HG03439 (cell line): ENCODE measurements around the gene IFNL3.
"Not testable (repeated sequence)": the region's sequence is repeated elsewhere in the genome, so short reads cannot be mapped to it uniquely, and the experiment has no call there.

ENCODE experiments used
- ATAC-seq: cut with Tn5 transposase; IDR thresholded peaks from one replicate; pipeline ENCODE4 v1.9.1; 2021; ENCODE audit warnings: mild to moderate bottlenecking, moderate library complexity; ENCODE audit not compliant: unreplicated experiment

Gene IFNL3

DNA sequence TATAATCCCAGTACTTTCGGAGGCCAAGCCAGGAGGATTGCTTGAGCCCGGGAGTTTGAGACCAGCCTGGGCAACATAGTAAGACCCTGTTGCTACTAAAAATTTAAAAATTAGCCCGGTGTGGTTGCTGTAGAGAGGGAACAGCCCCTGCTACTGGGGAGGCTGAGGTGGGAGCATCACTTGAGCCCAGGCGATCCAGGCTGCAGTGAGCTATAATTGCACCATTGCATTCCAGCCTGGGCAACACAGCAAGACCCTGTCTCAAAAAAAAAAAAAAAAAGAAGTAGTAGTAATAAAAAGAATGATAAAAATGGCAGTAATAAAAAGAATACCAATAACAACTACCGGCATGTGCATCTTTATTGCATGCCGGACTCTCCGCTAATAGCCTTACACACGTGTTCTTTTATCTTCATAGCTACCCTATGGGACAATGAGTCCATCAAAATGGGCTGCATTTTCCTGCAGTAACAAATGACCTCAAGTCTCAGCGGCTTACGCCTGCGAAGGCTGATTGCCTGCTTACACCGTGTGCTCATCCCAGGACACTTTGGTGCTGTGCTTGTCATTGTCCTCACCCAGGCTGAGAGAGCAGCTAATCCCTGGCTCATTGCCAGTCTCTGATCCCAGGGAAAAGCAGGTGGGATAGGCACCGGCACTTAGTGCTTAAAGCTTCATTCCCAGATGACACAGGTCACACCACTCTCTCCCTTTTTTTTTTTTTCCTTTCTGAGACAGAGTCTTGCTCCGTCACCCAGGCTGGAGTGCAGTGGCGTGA lies 26.4 kb downstream of the IFNL3 start:
- ATAC-seq: no peak

DNA sequence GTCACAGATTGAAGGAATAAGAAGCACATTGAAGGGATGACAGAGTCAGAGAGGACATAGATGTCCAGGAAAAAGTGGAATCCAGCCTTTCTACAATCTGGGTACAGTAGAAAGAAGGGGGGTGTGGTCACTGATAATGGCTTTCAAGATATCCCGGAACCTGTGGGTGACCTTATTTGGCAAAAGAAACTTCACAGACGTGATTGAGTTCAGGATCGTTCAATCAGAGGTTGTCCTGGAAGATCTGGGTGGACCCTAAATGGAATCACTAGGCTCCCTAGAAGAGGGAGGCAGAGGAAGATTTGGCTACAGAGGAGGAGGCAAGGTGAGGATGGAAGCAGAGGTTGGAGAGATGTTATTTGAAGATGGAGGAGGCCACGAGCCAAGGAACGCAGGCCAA lies 27.7 kb downstream of the IFNL3 start:
- ATAC-seq: no peak

DNA sequence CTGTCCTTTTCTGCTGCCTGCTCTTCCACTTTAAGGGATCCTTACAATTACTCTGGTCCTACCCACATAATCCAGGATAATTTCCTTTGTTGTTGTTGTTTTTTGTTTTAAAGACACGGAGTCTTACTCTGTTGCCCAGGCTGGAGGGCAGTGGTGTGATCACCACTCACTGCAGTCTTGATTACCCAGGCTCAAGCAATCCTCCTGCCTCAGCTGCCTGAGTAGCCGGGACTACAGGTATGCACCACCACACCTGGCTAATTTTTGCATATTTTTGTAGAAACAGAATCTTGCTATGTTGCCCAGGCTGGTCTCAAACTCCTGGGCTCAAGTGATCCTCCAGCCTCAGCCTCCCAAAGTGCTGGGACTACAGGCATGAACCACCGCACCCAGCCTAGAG lies 29.5 kb downstream of the IFNL3 start:
- ATAC-seq: not testable (repeated sequence)

DNA sequence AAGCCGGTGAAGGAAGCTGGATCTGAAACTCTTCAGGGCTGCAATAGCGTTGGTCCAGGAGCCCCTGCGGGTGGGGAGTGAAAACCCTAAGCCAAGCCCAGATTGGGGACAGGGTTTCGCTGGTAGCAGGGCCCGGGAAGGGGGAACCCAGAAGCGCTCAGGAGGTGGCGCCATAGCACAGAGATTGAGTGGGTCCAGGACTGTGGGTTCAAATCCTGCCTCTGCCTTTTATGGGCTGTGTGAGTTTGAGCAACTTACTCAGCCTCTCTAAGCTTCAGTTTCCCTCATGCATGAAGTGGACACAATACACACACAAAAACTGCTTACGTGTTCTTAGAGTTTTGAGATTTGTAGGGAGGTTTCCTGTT lies 32.4 kb downstream of the IFNL3 start:
- no peak for ATAC-seq

DNA sequence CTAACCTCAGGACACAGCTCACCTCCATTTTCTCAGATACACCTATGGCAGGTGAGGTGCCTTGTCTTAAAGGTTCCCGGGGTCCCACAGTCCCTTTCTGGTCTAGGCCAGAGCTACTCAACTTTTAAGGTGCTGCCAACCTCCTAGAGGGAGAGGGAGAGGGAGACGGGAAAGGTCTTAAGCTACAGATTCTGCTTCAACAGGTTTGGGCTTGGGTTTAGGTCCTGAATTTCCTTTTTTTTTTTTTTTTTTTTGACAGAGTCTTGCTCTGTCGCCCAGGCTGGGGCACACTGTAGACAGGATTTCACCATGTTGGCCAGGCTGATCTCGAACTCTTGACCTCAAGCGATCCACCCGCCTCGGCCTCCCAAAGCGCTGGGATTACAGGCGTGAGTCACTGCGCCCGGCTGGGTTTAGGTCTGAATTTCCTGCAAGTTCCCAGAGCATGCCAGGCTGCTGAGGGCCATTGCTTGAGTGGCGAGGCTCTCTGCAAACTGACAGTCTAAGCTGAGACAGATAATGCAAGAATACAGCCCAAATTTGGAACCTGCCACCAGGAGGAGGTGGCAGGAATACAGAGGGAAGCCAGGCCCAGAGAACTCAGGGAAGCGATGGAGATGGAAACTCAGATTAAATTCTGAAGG lies 33.0 kb downstream of the IFNL3 start:
- no peak for ATAC-seq

DNA sequence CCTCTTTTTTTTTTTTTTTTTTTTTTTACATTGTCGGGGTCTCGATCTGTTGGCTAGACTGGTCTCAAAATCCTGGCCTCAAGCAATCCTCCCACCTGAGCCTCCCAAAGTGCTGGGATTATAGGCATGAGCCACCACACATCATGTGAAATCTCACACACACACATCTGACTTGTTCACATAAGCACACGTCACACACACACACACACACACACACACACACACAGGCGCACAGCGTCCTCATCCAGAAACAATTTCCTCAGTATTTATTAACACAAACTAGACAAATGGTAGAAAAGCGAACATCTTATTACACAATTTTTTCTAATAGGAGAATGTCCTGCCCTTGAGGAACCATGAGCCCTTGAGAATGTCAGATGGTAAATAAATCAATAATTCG lies 35.6 kb downstream of the IFNL3 start:
- no peak for ATAC-seq

DNA sequence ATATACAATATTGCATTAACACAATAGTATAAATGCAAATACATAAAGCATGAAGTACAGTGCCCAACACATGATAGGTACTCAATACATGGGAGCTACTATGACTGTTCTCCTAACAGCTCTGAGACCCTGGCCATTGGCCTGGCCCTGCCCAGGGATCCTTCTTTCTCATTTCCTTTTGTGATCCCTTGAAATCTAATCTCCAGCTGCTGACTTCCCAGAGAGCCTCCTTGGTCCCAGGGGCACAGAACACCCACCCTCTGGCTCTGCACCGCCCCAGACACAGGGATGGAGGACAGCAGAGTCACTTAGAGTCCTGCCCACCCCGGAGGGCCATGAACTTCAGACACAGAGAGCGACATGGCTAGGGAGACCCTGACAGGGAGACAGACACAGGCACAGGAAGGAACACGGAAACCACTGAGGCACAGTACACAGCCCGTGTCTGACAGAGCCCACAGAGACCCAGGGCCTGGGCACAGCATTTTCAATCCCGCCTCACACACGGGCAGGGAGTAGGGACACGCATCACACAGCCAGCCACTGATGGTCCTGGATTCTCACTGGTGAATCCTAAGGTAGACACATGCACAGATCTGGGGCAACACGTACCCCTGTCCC lies 36.5 kb downstream of the IFNL3 start:
- ATAC-seq: no peak

DNA sequence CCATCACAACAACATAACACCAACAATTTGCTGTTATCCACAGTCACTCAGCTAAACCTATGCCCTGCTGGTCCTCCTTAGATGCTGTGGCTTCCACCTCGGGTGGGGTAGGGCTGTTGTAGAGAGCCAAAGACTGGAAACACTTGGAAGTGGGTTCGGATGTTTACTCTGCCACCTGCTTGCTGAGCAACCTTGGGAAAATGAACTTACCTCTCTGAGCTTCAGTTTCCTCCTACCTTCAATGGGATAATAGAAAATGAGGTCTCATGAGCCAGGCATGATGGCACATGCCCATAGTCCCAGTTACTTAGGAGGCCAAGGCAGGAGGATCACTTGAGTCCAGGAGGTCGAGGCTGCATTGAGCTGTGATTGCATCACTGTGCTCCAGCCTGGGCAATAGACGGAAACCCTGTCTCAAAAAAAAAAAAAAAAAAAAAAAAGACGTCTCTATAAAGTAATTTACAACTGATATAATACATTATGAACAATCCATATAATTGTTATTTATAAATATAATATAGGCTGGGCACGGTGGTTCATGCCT lies 37.4 kb downstream of the IFNL3 start:
- no peak for ATAC-seq

DNA sequence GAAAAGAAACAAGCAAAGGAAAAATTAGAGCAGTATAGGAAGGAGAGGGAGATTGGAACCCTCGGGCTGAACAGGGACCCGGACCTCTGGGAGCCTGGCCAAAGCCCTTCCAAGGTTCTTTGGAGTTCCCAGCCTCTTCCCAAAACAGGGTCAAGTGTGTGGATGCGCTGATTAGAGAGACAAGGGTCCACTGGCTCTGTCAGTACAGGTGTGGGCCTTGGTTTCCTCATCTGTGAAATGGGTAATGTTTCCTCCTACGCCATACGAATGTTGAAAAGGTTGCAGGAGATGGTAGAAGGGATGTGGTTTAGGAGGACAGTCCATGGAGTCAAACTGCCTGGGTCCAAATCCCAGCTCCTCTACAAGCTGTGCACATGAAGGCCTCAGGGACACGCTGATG lies 38.7 kb downstream of the IFNL3 start:
- no peak for ATAC-seq

DNA sequence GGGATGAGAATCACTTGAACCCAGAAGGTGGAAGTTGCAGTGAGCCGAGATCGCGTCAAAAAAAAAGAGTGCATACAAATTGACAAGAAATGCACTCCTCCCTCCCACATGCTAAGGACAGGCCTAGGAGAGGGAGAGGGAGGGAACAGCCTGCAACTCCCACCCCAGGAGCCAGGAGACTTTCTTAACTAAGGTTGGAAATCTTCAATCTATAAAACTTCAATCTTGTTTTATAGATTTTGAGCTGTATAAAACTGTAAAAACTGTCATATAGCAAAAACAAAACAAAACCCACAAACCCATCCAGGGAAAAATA lies 39.4 kb downstream of the IFNL3 start:
- ATAC-seq: no peak

DNA sequence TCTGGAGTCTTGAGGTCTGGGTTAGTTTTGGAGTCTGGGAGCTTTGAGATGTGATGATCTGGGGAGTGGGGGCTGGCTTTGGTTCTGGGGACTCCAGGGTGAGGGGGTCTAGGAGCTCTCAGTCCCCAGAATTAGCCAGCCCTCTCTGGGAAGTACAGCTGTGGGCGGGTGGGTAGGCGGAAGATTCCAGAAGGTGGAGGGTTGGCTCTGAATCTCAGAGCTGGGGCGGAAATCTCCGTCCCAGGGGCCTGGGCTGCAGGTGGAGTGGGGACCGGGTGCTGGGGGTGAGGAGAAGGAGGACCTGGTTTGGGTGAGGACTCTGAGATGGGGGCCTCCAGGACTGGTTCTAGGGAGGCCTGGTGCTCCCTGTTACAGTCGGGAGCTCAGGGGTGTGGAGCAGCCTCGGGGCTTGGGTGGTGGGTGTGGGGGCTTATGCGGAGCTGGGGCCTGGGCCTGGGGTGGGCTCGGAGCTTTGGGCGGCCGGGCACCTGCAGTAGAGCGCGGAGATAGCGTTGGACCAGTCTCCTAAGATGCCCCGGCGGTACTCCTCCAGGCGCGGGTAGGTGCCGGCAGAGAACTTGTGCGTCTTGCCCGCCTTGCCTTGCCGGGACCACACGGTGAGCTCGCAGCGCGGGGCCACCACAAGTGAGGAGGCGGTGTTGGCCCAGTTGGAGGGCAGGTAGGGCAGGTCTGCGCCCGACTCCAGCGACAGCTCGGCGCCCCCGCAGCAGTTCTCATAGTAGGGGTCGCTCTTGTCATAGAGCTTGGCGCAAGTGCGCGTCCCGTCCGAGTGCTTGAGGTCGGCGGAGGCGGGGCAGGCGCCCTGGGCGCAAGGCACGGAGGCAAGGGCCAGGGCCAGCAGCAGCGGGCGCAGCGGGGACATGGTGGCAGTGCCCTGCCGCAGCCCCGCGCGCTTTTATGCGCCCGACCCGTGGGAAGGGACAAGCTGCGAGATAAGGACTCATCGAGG lies 41.1 kb downstream of the IFNL3 start, which contains the start of gene SYCN:
TSS of gene SYCN (minus strand) at position 892 of the 970 bp plus-strand sequence. CDS start at position 883, 9 bp downstream.
- ATAC-seq: no peak

DNA sequence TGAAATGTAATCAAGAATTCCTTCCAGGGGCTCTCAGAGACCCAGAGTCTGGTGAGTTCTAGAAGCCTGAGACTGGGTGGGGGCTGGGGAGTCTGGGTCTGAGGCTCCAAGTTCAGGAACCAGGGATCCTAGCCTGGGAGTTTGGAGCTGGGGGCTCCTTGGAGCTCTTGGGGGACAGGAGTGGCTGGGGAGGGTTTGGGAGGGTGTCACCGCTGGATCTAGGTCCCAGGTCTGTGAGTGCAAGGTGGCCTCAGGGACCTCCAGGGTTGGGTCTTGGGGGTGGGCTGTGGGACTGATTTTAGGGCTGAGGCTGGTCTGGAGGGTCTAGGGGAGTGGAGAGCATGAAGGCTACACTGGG lies 41.8 kb downstream of the IFNL3 start:
- ATAC-seq: no peak

DNA sequence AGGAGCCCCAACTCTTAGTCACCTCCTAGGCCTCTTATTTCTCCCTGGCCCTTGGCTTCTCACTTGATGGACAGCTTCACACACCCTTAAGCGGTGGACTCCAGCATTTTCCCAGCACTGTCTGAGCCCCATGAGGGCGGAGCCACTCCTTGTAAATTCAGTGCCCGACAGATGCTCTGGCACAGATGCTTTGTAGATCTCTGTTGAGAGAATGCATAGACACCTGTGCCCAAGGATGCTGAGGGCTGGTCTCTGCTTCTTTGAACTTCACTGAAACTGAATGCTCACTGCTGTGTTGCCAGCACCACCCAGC lies 44.0 kb downstream of the IFNL3 start:
- ATAC-seq: no peak

DNA sequence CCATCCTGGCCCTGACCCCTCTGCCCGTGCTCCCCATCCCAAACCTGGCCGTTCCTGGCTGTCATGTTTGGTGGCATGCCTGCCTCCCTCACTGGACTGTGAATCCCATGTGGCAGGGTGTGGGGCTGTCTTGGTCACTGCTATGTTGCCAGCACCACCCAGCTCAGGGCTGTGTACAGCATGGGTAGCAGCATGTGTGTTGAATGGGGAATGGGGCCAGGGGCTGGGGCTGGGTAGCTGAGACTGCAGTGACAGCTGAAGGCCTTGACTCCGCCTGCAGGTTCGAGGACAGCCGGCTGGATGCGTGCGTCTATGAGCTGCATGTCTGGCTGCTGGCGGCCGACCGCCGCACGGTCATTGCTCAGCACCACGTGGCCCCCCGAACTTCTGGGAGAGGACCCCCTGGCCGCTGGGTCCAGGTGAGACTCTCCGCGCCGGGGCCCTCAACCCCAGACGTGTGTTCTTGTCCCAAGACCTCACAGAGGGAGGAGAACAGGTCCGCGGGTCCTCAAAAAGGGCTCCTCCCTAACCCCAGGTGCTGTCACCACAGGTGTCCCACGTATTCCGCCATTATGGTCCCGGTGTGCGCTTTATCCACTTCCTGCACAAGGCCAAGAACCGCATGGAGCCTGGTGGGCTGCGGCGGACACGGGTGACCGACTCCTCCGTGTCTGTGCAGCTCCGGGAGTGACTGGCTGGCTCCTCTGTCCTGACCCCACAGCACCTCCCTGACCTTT lies 44.6 kb downstream of the IFNL3 start:
- ATAC-seq: no peak

DNA sequence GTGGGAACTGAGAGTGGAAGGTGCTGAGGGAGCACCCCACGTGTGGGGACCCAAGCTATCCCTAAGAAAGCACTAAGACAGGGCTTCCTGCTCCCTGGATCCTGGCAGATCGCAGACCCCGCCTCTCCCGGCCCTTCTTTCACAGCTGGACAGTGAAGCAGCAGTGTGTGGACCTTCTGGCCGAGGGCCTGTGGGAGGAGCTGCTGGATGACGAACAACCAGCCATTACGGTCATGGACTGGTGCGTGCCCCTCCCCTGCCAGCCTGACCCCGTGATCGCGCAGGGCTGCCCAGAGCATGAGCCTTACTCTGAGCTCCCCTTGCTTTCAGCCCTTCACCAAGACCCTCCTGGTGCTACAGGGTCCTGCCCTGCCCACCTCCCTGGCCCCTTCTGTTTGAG lies 45.8 kb downstream of the IFNL3 start:
- no peak for ATAC-seq

DNA sequence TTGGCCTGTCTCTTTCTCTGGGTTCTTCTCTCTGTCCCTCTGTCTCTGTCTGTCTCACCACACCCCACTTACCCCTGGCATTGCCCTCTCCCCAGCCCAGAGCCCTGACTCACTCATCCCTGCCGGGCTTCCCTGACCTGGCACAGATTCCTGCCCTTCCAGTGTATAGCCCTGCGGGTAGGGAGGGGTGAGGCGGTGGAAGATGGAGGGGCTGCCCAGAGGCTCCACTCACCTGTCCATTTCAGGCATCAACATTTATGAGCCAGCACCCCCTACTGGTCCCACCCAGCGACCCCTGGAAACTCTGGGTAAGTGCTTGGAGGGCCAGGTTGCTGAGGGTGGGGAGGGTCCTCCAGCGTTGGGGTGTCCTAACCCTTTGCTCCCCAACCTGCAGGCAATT lies 47.0 kb downstream of the IFNL3 start:
- ATAC-seq: no peak

DNA sequence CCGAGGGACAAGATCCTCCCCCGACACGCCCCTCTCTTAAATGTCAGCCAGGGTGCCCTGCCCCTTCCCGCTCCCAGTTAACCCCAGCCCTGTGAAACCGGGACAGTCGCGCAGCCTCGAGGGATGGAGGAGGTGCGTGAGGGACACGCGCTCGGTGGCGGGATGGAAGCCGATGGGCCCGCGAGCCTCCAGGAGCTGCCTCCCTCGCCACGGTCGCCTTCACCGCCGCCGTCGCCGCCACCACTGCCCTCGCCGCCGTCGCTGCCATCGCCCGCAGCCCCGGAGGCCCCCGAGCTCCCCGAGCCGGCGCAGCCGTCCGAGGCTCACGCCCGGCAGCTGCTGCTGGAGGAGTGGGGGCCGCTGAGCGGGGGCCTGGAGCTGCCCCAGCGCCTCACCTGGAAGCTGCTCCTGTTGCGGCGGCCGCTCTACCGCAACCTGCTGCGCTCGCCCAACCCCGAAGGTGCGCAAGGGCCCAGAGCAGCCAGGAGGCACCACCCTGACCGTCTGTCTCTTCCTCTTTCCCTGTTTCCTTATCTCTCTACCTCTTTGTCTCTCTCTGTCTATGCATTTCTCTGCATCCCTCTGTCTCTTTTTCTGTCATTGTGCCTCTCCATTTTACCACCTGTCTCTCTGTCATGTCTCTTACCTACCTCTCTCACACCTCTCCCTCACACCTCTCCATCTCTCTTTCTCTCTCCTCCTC lies 47.8 kb downstream of the IFNL3 start, which contains the start of gene NCCRP1:
TSS of gene NCCRP1 (plus strand) at position 105 of the 703 bp plus-strand sequence. CDS start at position 124, 19 bp downstream.
- no peak for ATAC-seq

DNA sequence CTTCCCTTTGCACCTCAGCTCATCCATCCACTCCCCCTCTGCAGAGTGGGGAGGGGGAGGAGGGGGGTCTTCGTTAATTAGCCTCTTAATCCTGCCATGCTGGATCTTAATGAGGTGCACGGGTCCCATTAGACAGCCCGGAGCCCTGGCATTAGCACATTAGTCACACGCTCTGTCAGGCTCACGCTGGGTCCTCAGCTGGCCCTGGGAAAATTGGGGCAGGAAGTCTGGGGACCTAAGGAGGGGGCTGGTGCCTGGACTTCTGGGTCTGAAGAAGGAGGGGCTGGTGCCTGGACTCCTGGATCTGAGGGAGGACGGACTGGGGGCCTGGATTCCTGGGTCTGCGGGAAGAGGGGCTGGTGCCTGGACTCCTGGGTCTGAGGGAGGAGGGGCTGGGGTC lies 48.5 kb downstream of the IFNL3 start:
- ATAC-seq: no peak

DNA sequence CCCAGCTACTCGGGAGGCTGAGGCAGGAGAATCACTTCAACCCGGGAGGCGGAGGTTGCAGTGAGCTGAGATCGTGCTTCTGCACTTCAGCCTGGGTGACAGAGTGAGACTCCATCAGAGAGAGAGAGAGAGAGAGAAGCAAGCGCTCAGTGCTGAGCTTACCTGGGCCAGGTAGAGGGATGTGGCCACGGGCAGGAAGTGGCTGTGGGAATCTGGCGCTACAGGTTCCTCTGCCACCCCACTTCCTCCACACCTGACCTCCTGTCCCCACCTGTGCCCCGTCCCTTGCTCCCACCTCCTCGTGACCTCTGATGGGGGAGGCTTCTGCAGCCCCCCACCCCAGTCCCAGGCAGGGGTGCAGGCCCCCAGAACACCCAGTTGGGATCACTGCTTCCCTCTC lies 49.1 kb downstream of the IFNL3 start:
- no peak for ATAC-seq
